HepG2 (cell line): Measurements from ENCODE around the gene PLK3.

Experiments used
- EP300 ChIP-seq, 3 experiments: sonication (generic) in 1 of 3; formaldehyde crosslinking in 1 of 3; IDR thresholded peaks; 2 replicates each; pipeline versions ENCODE4 v1.5.1 to v1.6.1; 2011 to 2020; ENCODE audit warnings: low read depth in 2 of 3, low read length in 2 of 3, borderline replicate concordance in 1 of 3, improper control_type of control experiment in 1 of 3, mild to moderate bottlenecking in 1 of 3, missing genetic modification reagents in 1 of 3, moderate library complexity in 1 of 3
- JUN ChIP-seq: sonication (generic); formaldehyde crosslinking; IDR thresholded peaks from 2 replicates; pipeline ENCODE4 v1.4.0; 2020; ENCODE audit warnings: mild to moderate bottlenecking, missing genetic modification reagents
- MED1 ChIP-seq: sonication (generic); formaldehyde crosslinking; IDR thresholded peaks from 2 replicates; pipeline ENCODE4 v1.4.0; 2020; ENCODE audit warnings: missing genetic modification reagents
- NR3C1 ChIP-seq: sonication (generic); formaldehyde crosslinking; IDR thresholded peaks from 2 replicates; pipeline ENCODE4 v1.4.0; 2020; ENCODE audit warnings: missing genetic modification reagents
- PAX8 ChIP-seq: sonication (generic); formaldehyde crosslinking; IDR thresholded peaks from 2 replicates; pipeline ENCODE4 v1.8.0; 2022; ENCODE audit warnings: mild to moderate bottlenecking, missing genetic modification reagents, borderline replicate concordance
- SPEN ChIP-seq: sonication (generic); formaldehyde crosslinking; IDR thresholded peaks from 2 replicates; pipeline ENCODE4 v1.5.1; 2020; ENCODE audit warnings: low read depth, mild to moderate bottlenecking, missing genetic modification reagents
- U2AF1 ChIP-seq: fragments of 200-400 bp; formaldehyde crosslinking; optimal IDR thresholded peaks from 2 replicates; pipeline ENCODE3; 2017; ENCODE audit warnings: mild to moderate bottlenecking, low read depth, low read length
- U2AF2 ChIP-seq: fragments of 200-400 bp; formaldehyde crosslinking; IDR thresholded peaks from 2 replicates; pipeline ENCODE4 v1.6.1; 2017; ENCODE audit warnings: low read depth, mild to moderate bottlenecking, low read length
- ZBTB21 ChIP-seq: sonication (generic); formaldehyde crosslinking; IDR thresholded peaks from 2 replicates; pipeline ENCODE4 v1.4.0; 2020; ENCODE audit warnings: missing genetic modification reagents
- ZFP37 ChIP-seq: sonication (generic); formaldehyde crosslinking; IDR thresholded peaks from 2 replicates; pipeline ENCODE4 v1.4.0; 2020; ENCODE audit warnings: missing genetic modification reagents, borderline replicate concordance
- ZNF530 ChIP-seq: sonication (generic); formaldehyde crosslinking; IDR thresholded peaks from 2 replicates; pipeline ENCODE4 v1.5.0; 2020; ENCODE audit warnings: low read depth, mild to moderate bottlenecking, missing genetic modification reagents
- TF ChIP-seq, protein P1 (sequence below): sonication (generic); formaldehyde crosslinking; IDR thresholded peaks from 2 replicates; pipeline ENCODE4 v1.5.0; 2020; ENCODE audit warnings: missing genetic modification reagents
- TF ChIP-seq, protein P2 (sequence below): sonication (generic); formaldehyde crosslinking; IDR thresholded peaks from 2 replicates; pipeline ENCODE4 v1.8.0; 2022; ENCODE audit warnings: mild to moderate bottlenecking, missing genetic modification reagents, moderate library complexity
- TF ChIP-seq, protein P3 (sequence below): sonication (generic); formaldehyde crosslinking; IDR thresholded peaks from 2 replicates; pipeline ENCODE4 v1.5.0; 2020; ENCODE audit warnings: mild to moderate bottlenecking, missing genetic modification reagents, moderate library complexity

DNA sequence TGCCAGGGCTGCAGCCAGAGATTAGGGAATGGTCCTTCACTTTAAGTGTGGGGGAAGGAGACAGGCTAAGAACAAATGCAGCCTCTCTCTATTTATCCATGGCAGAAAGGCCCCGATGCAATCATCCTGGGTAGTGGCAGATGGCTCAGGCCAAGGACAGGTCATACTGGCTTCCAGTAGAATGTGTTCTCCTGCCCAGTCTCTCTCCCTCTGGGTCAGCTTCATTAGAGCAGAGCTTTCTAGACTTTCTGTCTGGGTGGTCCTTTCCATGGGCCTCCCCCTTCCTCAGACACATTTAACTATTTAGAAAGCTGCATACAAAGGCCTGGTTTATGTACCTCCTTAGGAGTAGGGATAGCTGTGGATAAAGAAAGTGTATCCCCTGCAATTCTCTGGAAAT lies 47.7 kb downstream of the PLK3 start:
- TF ChIP-seq, protein P1, sequence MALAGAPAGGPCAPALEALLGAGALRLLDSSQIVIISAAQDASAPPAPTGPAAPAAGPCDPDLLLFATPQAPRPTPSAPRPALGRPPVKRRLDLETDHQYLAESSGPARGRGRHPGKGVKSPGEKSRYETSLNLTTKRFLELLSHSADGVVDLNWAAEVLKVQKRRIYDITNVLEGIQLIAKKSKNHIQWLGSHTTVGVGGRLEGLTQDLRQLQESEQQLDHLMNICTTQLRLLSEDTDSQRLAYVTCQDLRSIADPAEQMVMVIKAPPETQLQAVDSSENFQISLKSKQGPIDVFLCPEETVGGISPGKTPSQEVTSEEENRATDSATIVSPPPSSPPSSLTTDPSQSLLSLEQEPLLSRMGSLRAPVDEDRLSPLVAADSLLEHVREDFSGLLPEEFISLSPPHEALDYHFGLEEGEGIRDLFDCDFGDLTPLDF (CRISPR knock-in tag), result no peak
- no peak for TF ChIP-seq JUN (CRISPR knock-in tag)
- TF ChIP-seq, protein P2, sequence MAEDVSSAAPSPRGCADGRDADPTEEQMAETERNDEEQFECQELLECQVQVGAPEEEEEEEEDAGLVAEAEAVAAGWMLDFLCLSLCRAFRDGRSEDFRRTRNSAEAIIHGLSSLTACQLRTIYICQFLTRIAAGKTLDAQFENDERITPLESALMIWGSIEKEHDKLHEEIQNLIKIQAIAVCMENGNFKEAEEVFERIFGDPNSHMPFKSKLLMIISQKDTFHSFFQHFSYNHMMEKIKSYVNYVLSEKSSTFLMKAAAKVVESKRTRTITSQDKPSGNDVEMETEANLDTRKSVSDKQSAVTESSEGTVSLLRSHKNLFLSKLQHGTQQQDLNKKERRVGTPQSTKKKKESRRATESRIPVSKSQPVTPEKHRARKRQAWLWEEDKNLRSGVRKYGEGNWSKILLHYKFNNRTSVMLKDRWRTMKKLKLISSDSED (CRISPR knock-in tag), result no peak
- no peak for TF ChIP-seq ZNF530 (CRISPR knock-in tag)
- TF ChIP-seq, protein P3, sequence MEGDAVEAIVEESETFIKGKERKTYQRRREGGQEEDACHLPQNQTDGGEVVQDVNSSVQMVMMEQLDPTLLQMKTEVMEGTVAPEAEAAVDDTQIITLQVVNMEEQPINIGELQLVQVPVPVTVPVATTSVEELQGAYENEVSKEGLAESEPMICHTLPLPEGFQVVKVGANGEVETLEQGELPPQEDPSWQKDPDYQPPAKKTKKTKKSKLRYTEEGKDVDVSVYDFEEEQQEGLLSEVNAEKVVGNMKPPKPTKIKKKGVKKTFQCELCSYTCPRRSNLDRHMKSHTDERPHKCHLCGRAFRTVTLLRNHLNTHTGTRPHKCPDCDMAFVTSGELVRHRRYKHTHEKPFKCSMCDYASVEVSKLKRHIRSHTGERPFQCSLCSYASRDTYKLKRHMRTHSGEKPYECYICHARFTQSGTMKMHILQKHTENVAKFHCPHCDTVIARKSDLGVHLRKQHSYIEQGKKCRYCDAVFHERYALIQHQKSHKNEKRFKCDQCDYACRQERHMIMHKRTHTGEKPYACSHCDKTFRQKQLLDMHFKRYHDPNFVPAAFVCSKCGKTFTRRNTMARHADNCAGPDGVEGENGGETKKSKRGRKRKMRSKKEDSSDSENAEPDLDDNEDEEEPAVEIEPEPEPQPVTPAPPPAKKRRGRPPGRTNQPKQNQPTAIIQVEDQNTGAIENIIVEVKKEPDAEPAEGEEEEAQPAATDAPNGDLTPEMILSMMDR (CRISPR knock-in tag), result no peak
- TF ChIP-seq NR3C1 (CRISPR knock-in tag), result no peak
- TF ChIP-seq ZBTB21, result no peak
- TF ChIP-seq U2AF2, result no peak
- TF ChIP-seq MED1 (CRISPR knock-in tag), result no peak
- TF ChIP-seq PAX8 (CRISPR knock-in tag), result no peak
- TF ChIP-seq ZFP37, result no peak
- TF ChIP-seq EP300 (IDR thresholded peaks at IDR 0.05; ENCODE audit: low read depth in 2 of 2, low read length in 2 of 2), result no peak
- TF ChIP-seq EP300 (CRISPR knock-in tag; IDR thresholded peaks at IDR 0.05; ENCODE audit: borderline replicate concordance), result no peak
- TF ChIP-seq SPEN (CRISPR knock-in tag), result no peak
- no peak for TF ChIP-seq U2AF1
